Measurements from ENCODE around the gene NPNT.

DNA sequence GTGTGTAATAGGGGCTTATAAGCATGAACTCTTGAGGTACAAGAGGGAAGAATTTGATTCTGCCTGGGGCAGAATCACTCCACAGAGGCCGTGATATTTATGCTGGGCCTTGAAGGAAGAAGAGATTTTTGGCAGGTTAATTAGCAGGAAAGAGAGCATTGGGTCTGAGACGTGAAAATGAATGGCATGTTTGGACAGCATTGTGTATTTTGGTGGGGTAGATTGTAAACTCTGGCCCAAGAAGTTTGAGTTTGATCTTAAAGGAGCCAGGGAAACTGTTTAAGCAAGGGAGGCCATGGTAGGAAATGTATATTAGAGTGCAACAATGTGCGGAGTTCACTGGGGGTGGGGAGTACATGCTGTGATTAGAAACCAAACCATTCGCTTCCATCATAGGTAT, 62.4 kb downstream of the NPNT start:
- TF ChIP-seq, protein P1, sequence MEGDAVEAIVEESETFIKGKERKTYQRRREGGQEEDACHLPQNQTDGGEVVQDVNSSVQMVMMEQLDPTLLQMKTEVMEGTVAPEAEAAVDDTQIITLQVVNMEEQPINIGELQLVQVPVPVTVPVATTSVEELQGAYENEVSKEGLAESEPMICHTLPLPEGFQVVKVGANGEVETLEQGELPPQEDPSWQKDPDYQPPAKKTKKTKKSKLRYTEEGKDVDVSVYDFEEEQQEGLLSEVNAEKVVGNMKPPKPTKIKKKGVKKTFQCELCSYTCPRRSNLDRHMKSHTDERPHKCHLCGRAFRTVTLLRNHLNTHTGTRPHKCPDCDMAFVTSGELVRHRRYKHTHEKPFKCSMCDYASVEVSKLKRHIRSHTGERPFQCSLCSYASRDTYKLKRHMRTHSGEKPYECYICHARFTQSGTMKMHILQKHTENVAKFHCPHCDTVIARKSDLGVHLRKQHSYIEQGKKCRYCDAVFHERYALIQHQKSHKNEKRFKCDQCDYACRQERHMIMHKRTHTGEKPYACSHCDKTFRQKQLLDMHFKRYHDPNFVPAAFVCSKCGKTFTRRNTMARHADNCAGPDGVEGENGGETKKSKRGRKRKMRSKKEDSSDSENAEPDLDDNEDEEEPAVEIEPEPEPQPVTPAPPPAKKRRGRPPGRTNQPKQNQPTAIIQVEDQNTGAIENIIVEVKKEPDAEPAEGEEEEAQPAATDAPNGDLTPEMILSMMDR (IDR thresholded peaks at IDR 0.05) = no peak
- no peak for TF ChIP-seq POLR2A (IDR thresholded peaks at IDR 0.05)
